RWPE1 (cell line): Measurements from ENCODE around the gene COL7A1.

Experiments used
- CTCF ChIA-PET: fragments of 350-600 bp; sonication (Branson Sonifier 250); formaldehyde crosslinking; extraction: SDS; loops from one replicate; lab custom pipeline; 2021; lab: Yijun Ruan, JAX
- POLR2A ChIA-PET: fragments of 400-600 bp; formaldehyde crosslinking; extraction: SDS; loops from one replicate; lab custom pipeline; 2020; ENCODE audit warnings: antibody characterized with exemption; ENCODE audit not compliant: low non-redundant PET; lab: Yijun Ruan, JAX
- DNase-seq: peaks from one replicate; pipeline ENCODE4 v3.0.0; 2012; ENCODE audit warnings: low spot score
- H3K27ac ChIP-seq: fragments of 450-650 bp; 2 replicates; pipeline ENCODE4 v1.5.1; 2017
- CTCF ChIP-seq: fragments of 450-650 bp; conservative IDR thresholded peaks from 2 replicates; pipeline ENCODE4 v1.5.1; 2017; ENCODE audit warnings: low read depth, mild to moderate bottlenecking

COL7A1 gene

GRCh38 chr3:48609088-48610005 lies 14.2 kb upstream of the COL7A1 start, which contains the start of gene UQCRC1:
TSS of gene UQCRC1 (minus strand) at chr3:48609646. CDS start at chr3:48609620, 26 bp downstream.
- ChIA-PET CTCF (interaction anchor here (0.6 to 1.0 kb wide), 2 partner anchors 10 to 56 kb away, joined by 3 to 7 read pairs; no protein-coding TSS in a partner anchor), POLR2A (interaction anchor here (0.7 kb wide), 1 partner anchor 10 kb away, joined by 4 read pairs; no protein-coding TSS in a partner anchor)

GRCh38 chr3:48607519-48607918 lies 12.4 kb upstream of the COL7A1 start:
- DNase-seq: no peak
- peak overlapping the region; percentile 100 for H3K27ac ChIP-seq
- TF ChIP-seq CTCF: no peak
- ChIA-PET POLR2A (no interaction called here), CTCF (no interaction called here)

More at GRCh38 chr3:48609088-48610005, 14.2 kb upstream of the COL7A1 start, which contains the start of gene UQCRC1:
- peak; percentile 84 for TF ChIP-seq CTCF
- peak; percentile 82 for DNase-seq
- peak within 1 kb of the TSS; percentile 89 for H3K27ac ChIP-seq

GRCh38 chr3:48601622-48601994 lies 6.5 kb upstream of the COL7A1 start:
- peak overlapping the region; percentile 100 for H3K27ac ChIP-seq
- POLR2A ChIA-PET: no interaction called here
- no peak for TF ChIP-seq CTCF
- DNase-seq: no peak
- CTCF ChIA-PET: interaction anchor here (0.6 kb wide), 1 partner anchor 201 kb away, joined by 3 read pairs; no protein-coding TSS in a partner anchor

- TF ChIP-seq CTCF: no peak
- POLR2A ChIA-PET: no interaction called here
- H3K27ac ChIP-seq: peak overlapping the region; percentile 100
- DNase-seq: no peak
- CTCF ChIA-PET: no interaction called here
These were observed 5.8 kb upstream of the COL7A1 start for GRCh38 chr3:48600711-48601621.

- no peak for TF ChIP-seq CTCF
- no peak for DNase-seq
- H3K27ac ChIP-seq: peak overlapping the region; percentile 100
- ChIA-PET POLR2A (interaction anchor here (0.6 kb wide), 1 partner anchor 10 kb away, joined by 4 read pairs; the partner anchor contains the start of gene UQCRC1), CTCF (interaction anchor here (1.4 kb wide), 1 partner anchor 10 kb away, joined by 3 read pairs; the partner anchor contains the start of gene UQCRC1)
These were observed 4.6 kb upstream of the COL7A1 start for GRCh38 chr3:48599509-48600285.
